Ovary (tissue), 9 donors: ENCODE results near the gene LMBR1L. TPM values are rescaled to one million over a fixed set of nuclear protein-coding genes. Genes with fewer than 3 reads are reported as not detected.
"Not testable (repeated sequence)": the region's sequence is repeated elsewhere in the genome, so short reads cannot be mapped to it uniquely, and the experiment has no call there.

Experiments used
- DNase-seq, 5 donors: peaks; one replicate each; pipeline ENCODE4 v3.0.0-alpha.2; 2019 to 2020
- H3K27ac ChIP-seq, 2 donors: fragments of 200-600 bp; one replicate each; pipeline versions ENCODE4 v1.5.1 to v1.8.0; 2019 to 2022
- H3K27me3 ChIP-seq: fragments of 200-600 bp; one replicate; pipeline ENCODE4 v1.8.0; 2022
- H3K36me3 ChIP-seq: fragments of 200-600 bp; sonication (generic); one replicate; pipeline ENCODE4 v1.5.1; 2019
- H3K4me1 ChIP-seq: one replicate; pipeline ENCODE4 v1.8.1; 2013; ENCODE audit warnings: mild to moderate bottlenecking, moderate library complexity; ENCODE audit not compliant: insufficient read depth
- H3K4me3 ChIP-seq: fragments of 200-600 bp; sonication (generic); one replicate; pipeline ENCODE4 v1.5.1; 2017
- H3K9me3 ChIP-seq, 2 donors: fragments of 200-600 bp in 1 of 2; sonication (generic) in 1 of 2; one replicate each; pipeline versions ENCODE4 v1.5.1 to v1.8.1; 2013 to 2019; ENCODE audit warnings: mild to moderate bottlenecking in 1 of 2, moderate library complexity in 1 of 2
- CTCF ChIP-seq, 3 donors: fragments of 450-650 bp in 2 of 3; fragments of 200-600 bp in 1 of 3; IDR thresholded peaks; one replicate each; pipeline versions ENCODE4 v1.5.1 to v1.8.0; 2016 to 2022; ENCODE audit warnings: antibody characterized with exemption in 3 of 3, mild to moderate bottlenecking in 1 of 3
- EP300 ChIP-seq: sonication (generic); formaldehyde crosslinking; IDR thresholded peaks from one replicate; pipeline ENCODE4 v1.6.1; 2017; ENCODE audit warnings: antibody characterized with exemption
- POLR2A ChIP-seq: fragments of 450-650 bp; IDR thresholded peaks from one replicate; pipeline ENCODE4 v1.6.1; 2017; ENCODE audit warnings: antibody characterized with exemption, mild to moderate bottlenecking, moderate library complexity
- WGBS, 3 donors: extraction: QIAGEN DNeasy Blood & Tissue Kit in 1 of 3; methylation state at CpG; one replicate each; pipeline versions ENCODE4 v1.1.5 to v1.1.7; 2013 to 2017; 5-methylcytosine and 5-hydroxymethylcytosine counted together
- intact Hi-C, 4 donors: fragments of 100-400 bp; cut with DNase I; formaldehyde crosslinking; loops; one replicate each; pipeline versions ENCODE4 v1.11.0 to v1.15.1; 2022 to 2023
- polyA plus RNA-seq, 2 donors: library from polyadenylated mRNA; stranded (reverse); fragments of 200-250 nt in 1 of 2; fragments of 350-450 nt in 1 of 2; fragmentation: Illumina TruSeq in 1 of 2; extraction: RNeasy Lipid Tissue Mini Kit (QIAGEN cat#74804) in 1 of 2; gene quantifications; one replicate each; pipeline ENCODE4 v1.2.3, GENCODE V29; 2013 to 2014
- total RNA-seq, 7 donors: library from RNA; depleted of rRNA in 2 of 7; stranded (reverse); fragments of >200 nt in 2 of 7; fragmentation: NEBNext Ultra II Directional in 3 of 7; extraction: Animal tissue kit (Norgen Biotek cat#: 25700) in 3 of 7; gene quantifications; one replicate each; pipeline versions ENCODE4 v1.1.0 to v1.2.4, GENCODE V29; 2016 to 2023
- donor health status: DM: no; HTN: no; CAD: no; lungs with moderate emphysema.
- donor health status: DM: no; HTN: no; CAD: no.
- donor health status: Bipolar disorder and iron deficiency.
- donor health status: DM: yes; HTN: yes; CAD: no.
- donor health status: DM: no; HTN: no; CAD: no.
- donor health status: DM: yes; HTN: yes; CAD: no.

LMBR1L gene
- total and polyA plus RNA-seq, 9 donors = 63.8 to 95.8 (median 68.5) TPM

- no peaks in the 10 kb centered on the region for H3K9me3 ChIP-seq
These were observed 40.9 kb downstream of the LMBR1L start, which contains the start of gene RHEBL1 for GRCh38 chr12:49069507-49070346. TSS of gene RHEBL1 (minus strand) at chr12:49069979. CDS start at chr12:49069785, 194 bp downstream.

GRCh38 chr12:49068879-49069506 is 41.7 kb downstream of the LMBR1L start:
- no peaks in the 10 kb centered on the region for H3K27me3 ChIP-seq
- peak in 1 of 5 donors; percentile 37 for DNase-seq
- peak overlapping the region; percentile 58 for H3K4me3 ChIP-seq
- H3K9me3 ChIP-seq = no peaks in the 10 kb centered on the region
- intact Hi-C loops = loop anchor here in 1 of 4 donors (10.0 kb wide), 1 partner anchor 166 kb away; no protein-coding TSS in a partner anchor
- no peaks in the 10 kb centered on the region for H3K36me3 ChIP-seq
- no peak overlapping the region for H3K27ac ChIP-seq
- no peak for TF ChIP-seq EP300
- no peak for TF ChIP-seq POLR2A
- TF ChIP-seq CTCF (IDR thresholded peaks at IDR 0.05) = no peak
- peaks cover 2% of the 10 kb centered on the region for H3K4me1 ChIP-seq
- WGBS, 3 donors = 13 to 17% (median 16%) methylated on average over 21 of the region's 21 CpGs

More at GRCh38 chr12:49069507-49070346, 40.9 kb downstream of the LMBR1L start, which contains the start of gene RHEBL1:
- peak within 1 kb of the TSS; percentile 58 for H3K4me3 ChIP-seq
- DNase-seq = peak; percentile 97 to 99 (median 98)
- H3K27ac ChIP-seq = peak within 1 kb of the TSS in 1 of 2 donors; percentile 41
- H3K4me1 ChIP-seq = peaks cover 2% of the 10 kb centered on the region
- WGBS, 3 donors = 0% methylated on average over 60 of the region's 60 CpGs
- no peaks in the 10 kb centered on the region for H3K27me3 ChIP-seq
- TF ChIP-seq CTCF (IDR thresholded peaks at IDR 0.05) (no peak), POLR2A (no peak), EP300 (no peak)
- H3K36me3 ChIP-seq = no peaks in the 10 kb centered on the region
- intact Hi-C loops = loop anchor here in 1 of 4 donors (10.0 kb wide), 1 partner anchor 165 kb away; no protein-coding TSS in a partner anchor

- H3K4me3 ChIP-seq = no peak overlapping the region
- H3K36me3 ChIP-seq = no peaks in the 10 kb centered on the region
- intact Hi-C loops = loop anchor here in 1 of 4 donors (10.0 kb wide), 1 partner anchor 169 kb away; no protein-coding TSS in a partner anchor
- H3K27ac ChIP-seq = no peak overlapping the region
- no peaks in the 10 kb centered on the region for H3K9me3 ChIP-seq
- 55 to 72% (median 63%) methylated on average over 4 of the region's 4 CpGs for WGBS, 3 donors
- TF ChIP-seq POLR2A (no peak), CTCF (IDR thresholded peaks at IDR 0.05) (no peak), EP300 (no peak)
- no peak for DNase-seq
- H3K4me1 ChIP-seq = peaks cover 2% of the 10 kb centered on the region
- H3K27me3 ChIP-seq = no peaks in the 10 kb centered on the region
These were observed 44.5 kb downstream of the LMBR1L start for GRCh38 chr12:49066120-49066519.

- H3K27ac ChIP-seq = no peak overlapping the region
- H3K4me3 ChIP-seq = no peak overlapping the region
- no peaks in the 10 kb centered on the region for H3K27me3 ChIP-seq
- intact Hi-C loops = loop anchor here in 1 of 4 donors (10.0 kb wide), 1 partner anchor 170 kb away; no protein-coding TSS in a partner anchor
- 86 to 92% (median 92%) methylated on average over 5 of the region's 5 CpGs for WGBS, 3 donors
- TF ChIP-seq CTCF (IDR thresholded peaks at IDR 0.05) = no peak
- peaks cover 2% of the 10 kb centered on the region for H3K4me1 ChIP-seq
- no peak for DNase-seq
- H3K36me3 ChIP-seq = no peaks in the 10 kb centered on the region
- H3K9me3 ChIP-seq = no peaks in the 10 kb centered on the region
These were observed 45.9 kb downstream of the LMBR1L start for GRCh38 chr12:49064767-49065152.

GRCh38 chr12:49061916-49062315 is 48.7 kb downstream of the LMBR1L start:
- DNase-seq, H3K9me3 ChIP-seq, H3K4me3 ChIP-seq, H3K36me3 ChIP-seq, H3K27ac ChIP-seq, H3K27me3 ChIP-seq: not testable (repeated sequence)
- H3K4me1 ChIP-seq = peaks cover 12% of the 10 kb centered on the region
- WGBS, 3 donors = 85 to 88% (median 86%) methylated on average over 17 of the region's 17 CpGs
- intact Hi-C loops = loop anchor here in 1 of 4 donors (10.0 kb wide), 1 partner anchor 173 kb away; no protein-coding TSS in a partner anchor
